GM18505 (cell line): ENCODE data around the gene TSHZ2.

Experiments
- ATAC-seq: cut with Tn5 transposase; IDR thresholded peaks from one replicate; pipeline ENCODE4 v1.9.1; 2021; ENCODE audit not compliant: unreplicated experiment
- POLR2A ChIP-seq: IDR thresholded peaks from 4 replicates; pipeline ENCODE4 v1.6.1; 2011; ENCODE audit warnings: borderline replicate concordance; ENCODE audit not compliant: insufficient read depth, insufficient read length; ENCODE audit errors: extremely low read depth

The TSHZ2 gene

DNA sequence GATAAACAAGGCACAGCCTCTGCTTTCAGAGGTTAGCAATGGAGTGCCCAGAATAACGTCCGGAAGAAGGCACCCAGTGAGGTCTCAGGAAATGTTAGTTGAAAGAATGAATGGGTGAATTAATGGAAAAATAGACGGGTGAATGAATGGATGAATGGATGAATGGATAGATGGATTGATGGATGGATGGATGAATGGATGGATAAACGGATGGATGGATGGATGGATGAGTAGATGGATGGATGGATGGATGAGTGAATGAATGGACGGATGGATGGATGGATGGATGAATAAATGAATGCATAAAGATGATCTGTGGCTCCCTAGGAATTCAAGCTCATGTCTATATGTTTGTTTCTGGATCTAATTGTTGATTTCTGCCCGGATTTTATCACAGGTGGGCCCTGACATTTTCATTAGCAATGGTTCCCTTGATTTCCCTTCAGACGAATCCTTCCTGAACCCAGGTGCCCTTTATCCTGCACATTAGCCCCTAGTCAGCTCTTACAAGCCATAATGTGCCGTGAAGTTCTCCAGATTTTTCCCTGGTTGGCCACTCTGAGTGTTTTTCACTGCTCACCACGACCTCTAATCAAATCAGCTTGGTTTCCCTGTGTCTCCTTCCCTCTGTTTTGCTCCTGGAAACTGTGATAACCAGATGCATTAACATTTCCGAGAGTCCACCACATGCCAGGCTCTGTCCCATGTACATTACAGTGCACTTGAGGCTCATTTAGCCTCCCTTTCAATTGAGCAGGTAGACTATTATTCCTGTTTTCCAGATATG is 22.2 kb downstream of the TSHZ2 start:
- no peak for TF ChIP-seq POLR2A
- no peak for ATAC-seq

DNA sequence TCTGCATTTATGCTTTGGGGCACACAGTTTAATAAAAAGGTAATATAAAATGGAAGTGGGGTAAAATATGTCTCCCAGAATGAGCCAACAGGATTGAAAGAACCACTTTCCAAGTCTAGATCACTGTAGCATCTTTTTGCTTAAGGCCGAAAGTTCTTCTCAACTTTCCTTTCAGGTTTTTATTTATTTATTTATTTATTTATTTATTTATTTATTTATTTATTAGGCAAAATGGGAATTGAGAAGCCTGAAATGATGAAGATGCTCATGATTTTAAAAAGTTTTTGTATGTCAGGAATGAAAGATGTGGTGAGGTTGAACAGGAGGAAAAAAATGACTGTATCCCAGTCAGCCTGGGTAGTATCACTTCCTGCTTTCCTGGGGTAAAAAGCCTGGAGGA is 24.0 kb downstream of the TSHZ2 start:
- ATAC-seq: no peak
- no peak for TF ChIP-seq POLR2A

DNA sequence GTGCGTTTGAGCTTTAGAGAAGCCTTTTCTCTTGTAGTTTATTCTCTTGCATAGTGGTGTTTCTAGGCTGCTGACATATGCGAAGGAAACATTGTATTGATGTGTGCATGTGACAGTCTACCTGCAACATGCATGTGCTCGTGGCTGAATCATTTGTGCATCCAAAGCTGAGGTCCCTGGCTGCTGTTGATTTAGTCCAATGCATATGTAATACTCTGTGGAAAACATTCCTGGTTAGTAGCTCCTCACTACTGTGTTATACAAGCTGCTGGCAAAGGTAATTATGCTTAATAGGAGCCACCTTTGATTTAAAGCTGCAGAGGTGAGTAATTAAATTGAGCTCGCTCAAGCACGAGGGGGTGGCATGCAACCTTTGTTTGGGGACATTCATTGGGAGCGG is 24.5 kb downstream of the TSHZ2 start:
- TF ChIP-seq POLR2A: no peak
- ATAC-seq: no peak

DNA sequence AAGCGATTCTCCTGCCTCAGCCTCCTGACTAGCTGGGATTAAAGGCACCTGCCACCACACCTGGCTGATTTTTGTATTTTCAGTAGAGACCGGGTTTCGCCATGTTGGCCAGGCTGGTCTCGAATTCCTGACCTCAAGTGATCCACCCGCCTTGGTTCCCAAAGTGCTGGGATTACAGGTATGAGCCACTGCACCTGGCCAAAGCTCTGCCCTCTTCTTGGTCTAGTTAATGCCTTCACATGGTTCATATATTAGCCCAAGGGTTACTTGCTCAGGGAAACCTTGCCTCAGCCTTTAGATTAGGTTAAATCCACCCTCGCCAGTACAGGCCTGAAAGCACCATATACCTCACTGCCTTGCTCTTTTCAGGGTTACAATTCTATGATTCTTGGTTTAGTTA is 26.1 kb downstream of the TSHZ2 start:
- no peak for TF ChIP-seq POLR2A
- ATAC-seq: no peak

DNA sequence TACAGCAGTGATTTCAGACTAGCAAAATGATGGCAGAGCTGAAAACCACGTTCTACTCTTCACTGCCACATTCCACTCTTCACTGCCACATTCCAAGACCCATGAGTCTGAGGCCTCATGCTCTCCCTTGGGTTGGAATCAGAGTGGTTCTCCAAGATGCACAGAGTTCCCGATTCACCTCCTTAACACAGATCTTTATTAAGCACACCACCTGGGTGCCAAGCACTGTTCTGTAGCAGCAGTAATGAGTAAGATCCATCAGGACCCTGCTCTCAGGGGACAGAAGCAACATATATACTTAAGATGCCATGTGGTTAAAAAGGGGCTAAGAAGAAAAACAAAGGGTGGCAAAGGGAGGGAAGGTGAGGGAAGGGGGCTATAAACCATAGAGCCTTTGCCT is 26.9 kb downstream of the TSHZ2 start:
- no peak for TF ChIP-seq POLR2A
- no peak for ATAC-seq

DNA sequence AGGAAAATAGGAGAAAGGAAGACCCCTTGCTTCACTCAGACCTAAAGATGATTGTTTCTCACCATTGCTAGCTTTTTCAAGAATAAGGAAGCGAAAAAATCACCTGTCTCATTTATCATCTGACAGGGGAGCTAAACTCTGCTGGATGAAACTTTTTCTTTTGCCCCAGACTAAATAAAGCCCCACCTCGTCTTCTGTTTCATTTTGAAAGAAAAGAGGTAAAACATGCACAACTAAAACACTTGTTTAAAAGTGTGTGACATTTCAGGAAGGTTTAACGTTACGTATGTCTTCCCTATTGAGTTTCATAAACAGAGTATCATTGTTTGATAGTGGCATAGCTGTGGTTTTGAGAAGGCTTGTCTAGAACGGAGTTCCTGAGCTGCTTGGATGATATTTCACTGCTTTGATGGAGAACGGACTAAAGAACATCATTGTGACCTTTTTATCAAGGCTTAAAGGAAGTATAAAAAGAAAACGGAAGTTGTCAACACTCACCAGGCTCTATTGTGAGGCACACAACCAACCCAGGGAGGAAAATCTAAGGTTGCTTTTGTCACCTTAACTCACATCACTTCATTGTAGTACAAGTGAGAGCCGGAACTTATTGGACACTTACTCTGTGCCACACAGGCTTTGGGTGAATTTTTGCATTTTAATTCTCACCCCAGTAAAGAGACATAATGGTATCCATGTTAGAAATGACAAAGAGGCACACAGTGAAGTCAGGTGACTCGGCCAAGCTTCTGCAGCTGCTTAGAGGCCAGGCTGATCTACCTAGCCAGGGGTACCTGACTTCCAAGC is 29.5 kb downstream of the TSHZ2 start:
- TF ChIP-seq POLR2A: no peak
- peak; percentile 72 for ATAC-seq

DNA sequence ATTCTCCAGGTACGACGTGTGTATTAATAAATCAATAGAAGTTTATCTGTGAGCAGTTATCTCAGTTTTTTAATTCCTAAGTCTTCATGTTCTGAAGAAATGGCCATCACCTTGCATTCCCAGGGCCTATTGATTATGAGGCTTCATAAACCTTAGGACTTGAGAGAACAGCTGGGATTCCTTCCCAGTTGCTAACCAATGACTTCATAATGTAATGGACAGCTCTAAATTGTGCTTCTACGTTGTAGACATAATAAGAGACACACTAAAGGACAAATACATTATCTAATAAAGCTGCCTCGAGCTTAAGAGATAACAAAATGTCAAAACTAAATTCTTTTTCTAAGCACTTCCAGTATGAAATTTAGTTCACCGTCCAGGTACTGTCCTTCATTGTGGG is 30.6 kb downstream of the TSHZ2 start:
- no peak for ATAC-seq

DNA sequence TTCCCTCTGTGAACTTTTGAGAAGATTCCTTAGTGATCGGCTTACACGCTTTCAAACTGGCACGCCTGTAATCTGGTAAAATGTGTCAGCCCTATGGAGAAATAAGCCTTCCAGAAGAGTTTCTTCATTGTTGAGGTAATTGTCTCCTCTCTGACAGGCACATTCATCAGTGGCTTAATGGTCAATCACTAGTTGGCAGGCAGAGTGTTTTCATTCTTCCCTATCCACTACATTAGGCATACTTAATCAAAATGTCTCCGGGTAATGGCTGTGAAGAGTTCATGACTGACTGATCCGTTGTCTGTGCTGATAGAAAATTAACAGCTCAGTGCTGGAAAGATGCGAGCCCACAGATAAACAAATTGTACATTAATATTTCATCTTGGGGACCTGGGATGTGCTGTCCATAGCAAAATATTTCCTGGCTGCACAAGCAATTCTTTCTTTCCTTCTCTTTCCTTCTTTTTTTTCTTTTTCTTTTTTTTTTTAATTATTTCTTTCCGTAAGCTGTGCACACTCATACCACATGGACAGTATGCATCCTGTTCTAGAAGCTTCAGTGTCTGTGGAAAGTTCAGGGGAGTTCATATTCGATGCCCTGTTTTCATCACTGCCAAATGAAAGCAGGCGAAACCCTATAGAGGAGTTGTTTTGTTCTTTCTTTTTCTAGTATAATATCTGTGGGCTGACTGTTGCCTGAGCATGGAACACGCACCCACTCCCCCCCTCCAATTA is 31.4 kb downstream of the TSHZ2 start:
- TF ChIP-seq POLR2A: no peak
- no peak for ATAC-seq

More for the DNA sequence above, 30.6 kb downstream of the TSHZ2 start:
- TF ChIP-seq POLR2A: no peak

DNA sequence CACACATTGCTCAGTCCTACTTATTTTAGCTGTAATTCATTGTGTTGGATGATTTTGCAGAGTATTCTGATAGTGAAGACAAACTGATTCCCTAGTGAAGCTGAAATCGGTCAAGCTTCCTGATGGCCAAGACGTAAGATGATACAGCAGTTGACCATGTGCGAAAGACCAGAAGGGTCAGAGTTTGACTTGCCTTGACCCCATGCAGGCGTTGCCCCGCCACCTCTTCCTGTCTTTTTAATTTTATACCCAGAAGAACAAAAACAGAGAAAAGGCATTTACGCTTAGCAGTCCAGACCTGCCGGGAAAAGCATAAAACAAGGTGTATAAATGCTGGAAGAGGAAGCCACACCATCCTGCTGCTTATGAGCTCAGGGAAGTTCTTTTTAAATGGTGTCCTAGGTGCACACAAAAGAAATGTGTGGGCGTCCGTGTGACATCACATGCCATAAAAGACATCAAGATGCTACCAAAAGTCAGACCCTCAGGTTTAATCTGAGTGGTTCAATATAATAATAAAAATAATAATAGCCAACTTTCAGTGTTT is 32.2 kb downstream of the TSHZ2 start:
- TF ChIP-seq POLR2A: no peak
- ATAC-seq: no peak

DNA sequence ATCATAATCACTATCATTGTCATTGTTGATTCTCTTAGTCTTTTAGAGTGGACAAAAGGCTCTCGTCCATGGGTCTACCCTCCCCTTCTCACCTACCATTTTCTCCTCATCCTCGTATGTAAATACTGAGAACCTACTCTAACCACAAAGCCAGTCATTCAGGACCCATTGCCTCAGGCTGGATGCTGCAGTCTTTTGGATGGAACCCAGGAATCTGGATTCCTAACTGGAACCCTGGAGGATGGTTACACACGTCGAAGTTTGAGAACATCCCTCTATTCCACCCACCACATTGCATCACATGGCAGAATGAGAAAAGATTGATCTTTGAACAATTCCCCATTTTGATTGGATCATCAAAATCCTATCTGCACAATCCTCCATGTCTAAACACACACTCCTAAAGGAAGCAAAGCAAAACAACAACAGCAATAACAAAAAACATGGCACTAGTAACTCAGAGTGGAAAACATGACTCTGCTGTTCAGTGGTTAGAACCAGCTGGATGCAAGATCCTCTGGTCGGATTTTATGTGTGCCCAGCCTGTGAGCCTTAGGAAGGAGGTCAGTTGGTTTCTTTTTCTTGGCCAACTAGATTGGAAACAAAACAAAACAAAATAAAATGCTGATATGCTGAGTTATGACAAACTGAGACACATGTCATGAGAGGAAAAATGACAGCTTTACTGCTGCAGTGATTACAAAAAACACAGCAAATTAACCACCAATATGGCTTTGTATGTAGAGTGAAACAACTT is 38.0 kb downstream of the TSHZ2 start:
- TF ChIP-seq POLR2A: no peak
- ATAC-seq: no peak

DNA sequence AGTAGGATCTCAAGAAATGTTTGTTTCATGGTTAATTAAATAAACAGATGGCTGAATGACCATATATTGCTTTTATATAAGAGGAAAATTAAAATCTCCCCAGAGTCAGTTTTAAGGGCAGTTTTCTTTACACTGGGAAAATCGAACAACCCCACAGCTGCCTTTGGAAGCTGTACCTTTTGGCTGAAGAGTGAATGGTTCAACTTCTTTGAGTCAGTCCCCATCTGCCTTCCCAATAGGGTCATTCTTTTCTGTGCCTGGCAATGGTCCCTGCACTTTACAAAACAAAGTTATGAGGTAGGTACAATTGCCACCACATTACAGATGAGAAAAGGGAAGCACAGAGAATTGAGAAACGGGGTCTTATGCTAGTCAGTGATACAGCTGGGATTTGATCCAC is 39.5 kb downstream of the TSHZ2 start:
- no peak for ATAC-seq

DNA sequence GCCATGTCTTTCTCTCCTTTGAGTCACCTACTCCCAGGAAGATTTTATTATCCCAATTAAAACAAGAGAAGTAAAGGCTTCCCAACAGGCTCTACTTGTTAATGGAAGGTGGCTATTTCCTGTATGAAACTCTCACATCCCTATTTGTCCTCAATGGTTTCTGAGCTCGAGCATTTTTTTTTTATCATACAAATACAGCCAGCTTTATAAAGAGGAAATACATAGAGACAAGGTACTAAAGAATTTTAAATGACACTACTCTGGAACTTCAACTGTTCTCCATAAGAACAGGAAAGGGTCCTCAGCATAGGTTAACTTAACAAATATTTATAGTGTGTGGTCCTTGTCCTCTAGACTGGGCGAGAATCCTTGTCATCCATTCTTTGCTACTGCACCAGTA is 41.0 kb downstream of the TSHZ2 start:
- no peak for ATAC-seq
- no peak for TF ChIP-seq POLR2A

More for the DNA sequence above, 39.5 kb downstream of the TSHZ2 start:
- TF ChIP-seq POLR2A: no peak
